GM21737 (cell line): ENCODE measurements around the gene SCIN.
A peak's percentile ranks its signal among the peaks of the same experiment; 100 is the strongest.

ENCODE experiments used
- ATAC-seq: cut with Tn5 transposase; IDR thresholded peaks from one replicate; pipeline ENCODE4 v1.9.1; 2021; ENCODE audit warnings: mild to moderate bottlenecking, moderate library complexity; ENCODE audit not compliant: unreplicated experiment

The SCIN gene

DNA sequence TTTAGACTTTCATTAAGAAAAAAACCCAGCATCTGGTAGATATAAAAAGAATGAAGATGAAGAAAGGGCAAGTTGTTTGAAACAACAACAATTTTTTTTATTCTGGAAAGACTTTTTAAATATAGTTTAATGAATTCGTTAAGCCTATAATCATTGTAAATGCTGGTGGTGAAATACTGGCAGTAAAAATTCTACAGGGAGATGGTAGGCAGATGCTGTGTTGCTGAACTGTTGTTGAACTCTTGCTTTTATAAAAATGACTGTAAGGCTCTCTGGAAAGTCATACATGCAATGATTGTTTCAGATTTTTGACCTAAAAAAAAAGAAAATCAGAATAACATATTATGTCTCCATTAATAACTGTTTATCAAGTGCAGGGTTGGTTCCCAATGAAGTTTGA, 39.0 kb downstream of the SCIN start:
- no peak for ATAC-seq

DNA sequence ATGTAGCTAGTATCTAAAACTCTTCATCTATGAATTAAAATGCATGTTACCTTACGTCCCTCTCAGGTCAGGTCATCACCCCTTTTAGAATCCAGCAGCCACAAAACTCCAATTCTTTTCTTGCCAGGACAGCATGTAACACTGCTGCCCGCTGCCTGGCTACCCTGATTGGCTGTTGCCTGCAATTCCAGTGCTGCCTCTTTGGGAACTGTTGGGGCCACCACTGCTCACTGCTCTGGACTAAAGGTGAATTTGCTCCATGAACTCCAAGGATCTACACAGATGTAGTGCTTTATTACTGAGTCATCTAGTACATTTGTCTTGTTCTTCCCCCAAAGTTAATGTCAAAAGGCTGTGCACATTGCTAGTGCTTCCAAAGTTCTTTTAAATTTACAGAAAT, 40.4 kb downstream of the SCIN start:
- no peak for ATAC-seq

DNA sequence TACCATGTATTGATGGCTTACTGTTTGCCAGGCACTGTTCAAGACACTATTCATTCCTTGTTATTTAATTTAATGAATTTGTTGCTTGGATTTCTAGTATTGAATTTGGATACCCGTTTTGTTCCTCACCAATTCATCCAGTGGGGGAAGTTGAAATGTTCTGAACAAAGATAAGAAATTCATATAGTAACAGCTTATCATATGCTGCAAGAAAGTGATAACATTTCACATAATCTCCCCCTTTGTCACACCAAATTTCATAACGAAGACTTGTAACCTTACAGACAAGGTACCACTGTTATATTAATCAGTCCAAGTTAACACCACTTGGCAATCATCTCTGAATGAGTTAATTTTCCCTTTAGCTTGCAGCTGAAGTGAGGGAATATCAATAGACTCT, 42.1 kb downstream of the SCIN start:
- no peak for ATAC-seq

DNA sequence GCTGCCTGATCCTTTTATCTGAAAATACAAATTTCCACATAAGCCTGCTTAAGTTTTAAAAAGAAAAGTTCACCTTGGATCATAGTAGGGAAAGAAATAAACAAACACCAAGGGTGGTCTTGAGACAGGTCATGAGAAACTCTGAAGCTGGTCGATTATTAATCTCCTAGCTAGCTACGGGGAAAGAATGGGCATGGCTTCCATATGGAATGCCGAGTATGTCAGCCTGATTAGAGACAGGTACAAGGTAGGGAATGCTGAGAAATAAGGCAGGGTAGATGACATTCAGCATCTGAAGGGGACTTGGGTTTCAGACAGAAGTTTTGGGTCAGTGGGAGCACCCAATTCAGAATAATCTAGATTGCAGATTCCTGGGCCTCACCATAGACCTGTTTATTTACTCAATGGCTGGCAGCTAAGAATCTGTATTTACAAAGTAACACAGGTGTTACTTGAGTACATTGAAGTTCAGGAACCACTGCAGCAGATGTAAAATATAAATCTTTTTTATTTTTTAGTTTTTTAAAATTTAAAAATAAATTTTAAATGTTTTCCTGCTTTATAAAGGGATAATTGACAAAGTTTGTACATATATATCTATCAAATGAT, 49.0 kb downstream of the SCIN start:
- no peak for ATAC-seq

DNA sequence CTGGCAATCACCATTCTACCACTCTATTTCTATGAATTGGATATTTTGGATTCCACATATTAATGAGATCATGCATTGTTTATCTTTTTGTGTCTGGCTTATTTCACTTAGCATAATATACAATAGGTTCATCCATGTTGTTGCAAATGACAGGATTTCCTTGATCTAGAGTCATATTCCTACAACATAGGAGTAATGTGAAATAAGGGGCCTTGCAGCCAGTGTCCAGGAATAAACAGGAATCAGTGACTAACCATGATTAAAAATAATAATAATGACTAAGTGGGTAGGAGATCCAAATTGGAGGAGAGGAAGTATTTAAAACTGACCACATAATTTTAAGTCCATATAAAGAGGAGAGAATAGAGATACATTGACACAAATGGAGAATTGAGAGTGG, 49.9 kb downstream of the SCIN start:
- no peak for ATAC-seq

DNA sequence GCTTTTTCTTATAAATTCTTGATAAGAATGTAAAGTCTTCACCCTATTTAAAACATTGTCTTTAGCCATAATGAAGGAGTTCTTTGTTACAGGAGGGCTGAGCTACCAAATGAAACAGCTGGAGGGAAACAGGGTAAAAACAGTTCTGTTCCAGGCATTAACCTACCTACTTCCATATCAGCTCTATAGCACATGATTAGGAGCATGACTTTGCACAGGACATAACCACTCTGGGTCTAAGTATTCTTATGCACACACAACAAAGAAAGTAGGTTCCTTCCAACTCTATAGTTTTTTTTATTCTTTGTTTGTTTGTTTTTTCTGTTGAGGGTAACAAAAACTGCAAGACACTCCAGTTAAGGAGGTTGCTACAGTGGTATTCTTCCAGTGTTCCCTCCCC, 52.7 kb downstream of the SCIN start:
- no peak for ATAC-seq

DNA sequence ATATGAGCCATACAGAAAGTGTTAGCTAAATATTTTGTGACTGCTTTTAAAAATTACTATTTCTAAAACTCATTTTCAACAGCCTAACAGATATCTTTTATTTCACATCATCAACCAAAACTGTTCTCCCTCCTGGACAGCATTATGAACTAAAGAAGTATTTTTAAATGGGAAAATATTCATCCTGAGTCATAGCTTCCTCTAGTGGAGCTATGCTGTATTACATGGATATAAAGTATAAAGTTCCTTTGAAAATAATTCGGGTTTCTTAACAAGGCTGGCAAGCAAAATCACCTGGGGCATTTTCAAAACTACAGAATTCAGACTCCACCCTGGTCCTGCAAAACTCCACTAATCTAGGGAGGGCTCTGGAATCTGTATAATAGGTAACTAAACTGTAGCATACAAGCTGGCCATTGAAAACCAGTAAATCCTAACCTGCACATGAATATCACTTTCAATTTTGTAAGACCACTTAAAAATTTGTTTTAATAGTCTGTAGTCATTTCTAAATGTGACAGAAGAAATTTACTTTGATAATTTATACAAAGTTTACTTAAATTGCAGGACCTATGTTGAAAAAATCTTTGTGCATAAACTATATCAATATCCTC, 53.5 kb downstream of the SCIN start:
- no peak for ATAC-seq

DNA sequence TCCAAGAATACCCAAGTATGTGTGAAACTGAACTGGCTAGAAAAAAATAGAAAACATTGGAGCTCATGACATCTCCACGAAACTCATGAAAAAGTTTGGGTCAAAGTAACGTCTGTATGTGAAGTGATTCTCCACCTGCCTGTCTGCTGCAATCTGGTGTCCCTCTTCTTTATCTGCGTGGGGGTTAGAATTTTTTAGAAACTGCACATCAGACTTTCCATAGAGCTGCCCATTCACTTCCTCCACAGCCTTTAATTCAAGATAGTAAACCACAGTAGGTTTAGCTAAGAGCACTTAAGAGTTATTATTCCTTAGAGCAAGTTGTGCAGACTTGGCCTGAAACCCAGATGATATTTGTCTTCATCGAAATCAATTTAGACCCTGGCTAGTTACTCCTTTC, 55.3 kb downstream of the SCIN start:
- no peak for ATAC-seq

DNA sequence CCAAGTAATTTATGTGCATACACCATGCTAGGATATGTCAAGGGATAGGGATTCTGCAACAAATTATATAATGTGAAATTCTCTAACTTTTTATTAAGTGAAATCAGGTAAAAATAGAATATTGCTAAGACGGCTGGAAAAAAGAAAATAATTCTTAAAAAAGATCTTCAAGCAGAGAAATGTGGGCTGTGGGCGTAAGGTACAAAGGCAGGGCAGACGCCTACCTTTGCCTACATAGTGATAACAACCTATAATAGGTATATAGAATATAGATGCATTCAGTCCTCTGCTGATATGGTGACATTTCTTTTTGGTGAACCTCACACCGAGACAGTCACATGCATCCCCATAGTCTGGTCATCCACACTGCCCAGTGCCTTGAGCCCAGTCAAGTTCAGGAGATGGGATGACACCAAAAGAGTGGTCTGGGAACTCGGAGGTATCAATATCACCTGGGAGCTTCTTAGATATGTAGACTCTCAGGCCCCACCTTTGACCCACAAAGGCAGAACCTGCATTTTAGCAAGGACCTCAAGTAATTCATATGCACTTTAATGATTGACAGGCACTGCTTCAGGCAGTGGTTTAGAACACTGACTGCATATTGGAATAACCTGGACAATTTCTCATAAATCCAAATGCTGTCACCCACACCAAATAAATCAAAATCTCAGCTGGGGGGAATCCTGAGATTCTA, 59.4 kb downstream of the SCIN start:
- ATAC-seq, result no peak

DNA sequence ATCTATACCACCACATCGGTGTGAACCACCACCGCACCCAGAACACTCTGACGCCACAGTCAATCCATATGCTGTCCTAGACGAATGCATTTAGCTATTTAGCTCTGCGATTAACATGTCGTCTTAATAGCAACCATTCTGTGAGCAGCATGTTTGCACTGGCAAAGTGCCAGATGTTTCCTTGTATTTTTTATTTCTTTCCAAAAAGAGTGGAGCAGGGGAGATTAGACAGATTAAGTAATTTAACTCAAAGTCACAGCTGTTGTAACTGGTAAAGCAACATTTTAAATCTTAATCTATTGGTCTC, 59.9 kb downstream of the SCIN start:
- ATAC-seq, result no peak

DNA sequence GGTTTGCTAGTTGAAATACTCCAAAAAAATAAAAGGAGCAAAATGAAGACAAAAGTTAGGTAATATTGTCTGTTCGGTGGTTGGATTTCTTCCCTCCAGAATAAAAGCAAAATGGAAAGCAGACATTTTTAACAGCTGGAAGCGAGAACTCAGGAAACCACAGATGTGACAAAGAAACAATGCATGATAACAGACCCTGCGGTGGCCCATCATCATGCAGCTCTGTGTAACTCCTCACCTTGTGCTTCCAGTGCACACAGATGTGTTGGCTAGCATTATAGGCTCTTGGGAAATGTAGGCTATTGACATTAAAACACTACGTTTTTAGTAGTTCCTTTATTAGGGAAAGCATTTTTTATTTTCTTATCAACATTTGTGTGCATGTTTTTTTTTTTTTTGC, 63.1 kb downstream of the SCIN start:
- ATAC-seq, result no peak

DNA sequence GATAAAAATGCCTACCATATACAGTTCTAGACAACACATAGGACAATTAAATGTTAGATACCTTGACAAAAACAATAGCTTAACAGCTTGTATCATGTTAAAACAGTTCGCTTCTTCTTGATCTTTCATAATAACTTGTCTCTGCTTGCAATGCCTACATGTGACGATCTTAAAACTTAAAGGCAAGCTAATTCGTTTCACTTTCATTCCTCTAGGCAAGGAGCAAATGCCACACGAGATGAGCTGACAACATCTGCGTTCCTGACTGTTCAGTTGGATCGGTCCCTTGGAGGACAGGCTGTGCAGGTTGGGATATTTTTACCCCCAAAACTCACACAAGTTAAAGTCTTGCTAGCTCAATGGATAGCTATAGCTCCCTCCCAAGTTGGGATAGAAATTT, 65.3 kb downstream of the SCIN start:
- peak; percentile 67 for ATAC-seq

DNA sequence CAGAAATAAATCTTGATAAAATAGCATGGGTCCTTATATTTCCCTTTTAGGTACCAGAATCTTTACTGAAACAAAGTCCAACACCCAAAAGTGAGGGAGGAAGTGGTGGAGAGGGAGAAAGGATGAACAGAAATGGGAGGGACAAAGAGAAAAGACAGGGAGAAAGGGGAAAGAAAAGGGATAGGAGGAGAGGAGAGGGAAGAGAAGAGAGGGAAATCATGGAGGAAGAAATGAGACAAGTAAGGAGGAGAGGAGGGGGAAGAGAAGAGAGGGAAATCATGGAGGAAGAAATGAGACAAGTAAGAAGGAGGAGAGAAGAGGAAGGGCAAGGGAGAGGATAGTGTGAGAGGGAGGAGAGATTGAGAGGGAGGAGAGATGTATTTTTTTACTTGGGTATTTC, 66.8 kb downstream of the SCIN start:
- no peak for ATAC-seq

DNA sequence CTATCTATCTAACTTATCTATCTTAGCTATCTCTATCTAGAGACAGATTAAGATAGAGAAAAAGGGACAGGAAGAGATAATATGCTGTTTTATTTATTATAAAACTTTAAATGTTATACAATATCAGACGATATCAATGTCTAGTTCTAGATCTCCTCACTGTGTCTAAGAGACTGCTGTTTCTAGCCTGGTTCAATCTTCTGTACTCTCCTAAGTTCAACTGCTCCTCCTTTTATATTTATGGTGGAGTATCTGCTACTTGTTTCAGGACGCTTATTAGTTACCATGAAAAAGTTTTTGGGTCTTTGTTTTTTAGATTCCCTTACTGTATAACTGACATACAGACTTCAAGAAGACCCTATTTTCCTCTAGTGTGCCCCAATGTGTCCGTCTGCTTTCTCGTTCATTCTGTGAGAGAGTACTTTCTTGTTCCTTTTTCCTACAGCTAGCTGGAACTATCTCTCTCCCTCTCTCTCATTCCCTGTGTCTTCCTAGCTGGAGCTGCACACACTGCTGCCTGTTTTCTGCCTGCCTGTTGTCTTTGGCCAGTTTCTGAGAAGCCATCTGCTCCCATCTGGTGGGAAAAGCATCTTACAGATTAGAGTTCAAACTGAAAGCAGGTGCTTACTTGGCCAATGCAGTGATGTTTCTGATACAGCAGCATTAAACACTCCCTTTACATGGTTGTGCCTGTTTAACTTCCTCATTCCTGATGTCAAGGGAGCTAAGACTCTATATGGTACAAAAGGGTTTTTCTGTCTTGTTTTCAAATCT, 67.5 kb downstream of the SCIN start:
- ATAC-seq, result peak; percentile 58

DNA sequence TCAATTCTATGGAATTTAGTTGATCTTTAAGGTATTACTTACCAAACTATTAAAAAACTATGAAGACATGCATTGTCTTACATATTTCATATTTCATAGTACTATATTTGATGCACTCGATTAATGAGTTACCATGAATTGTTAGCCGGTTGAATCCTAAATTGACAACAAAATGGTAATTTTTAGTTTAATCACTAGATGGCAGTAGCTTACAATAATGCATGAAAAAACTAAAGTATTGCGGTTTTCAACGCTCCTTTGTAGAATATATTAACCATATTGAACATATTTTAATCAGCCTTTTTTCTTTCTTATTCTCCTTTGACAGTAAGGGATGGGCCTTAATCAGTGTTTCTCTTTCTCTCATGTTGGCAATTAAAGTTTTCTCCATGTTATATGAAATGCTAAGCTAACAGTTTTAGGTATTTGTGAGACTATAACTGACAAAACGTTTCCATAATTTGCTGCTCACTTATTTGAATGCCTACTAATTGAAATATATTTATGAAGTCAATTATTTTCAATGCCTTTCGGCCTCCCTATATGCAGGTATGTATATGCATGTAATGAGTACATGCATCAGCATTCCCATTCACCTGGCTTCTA, 68.4 kb downstream of the SCIN start:
- ATAC-seq, result no peak

DNA sequence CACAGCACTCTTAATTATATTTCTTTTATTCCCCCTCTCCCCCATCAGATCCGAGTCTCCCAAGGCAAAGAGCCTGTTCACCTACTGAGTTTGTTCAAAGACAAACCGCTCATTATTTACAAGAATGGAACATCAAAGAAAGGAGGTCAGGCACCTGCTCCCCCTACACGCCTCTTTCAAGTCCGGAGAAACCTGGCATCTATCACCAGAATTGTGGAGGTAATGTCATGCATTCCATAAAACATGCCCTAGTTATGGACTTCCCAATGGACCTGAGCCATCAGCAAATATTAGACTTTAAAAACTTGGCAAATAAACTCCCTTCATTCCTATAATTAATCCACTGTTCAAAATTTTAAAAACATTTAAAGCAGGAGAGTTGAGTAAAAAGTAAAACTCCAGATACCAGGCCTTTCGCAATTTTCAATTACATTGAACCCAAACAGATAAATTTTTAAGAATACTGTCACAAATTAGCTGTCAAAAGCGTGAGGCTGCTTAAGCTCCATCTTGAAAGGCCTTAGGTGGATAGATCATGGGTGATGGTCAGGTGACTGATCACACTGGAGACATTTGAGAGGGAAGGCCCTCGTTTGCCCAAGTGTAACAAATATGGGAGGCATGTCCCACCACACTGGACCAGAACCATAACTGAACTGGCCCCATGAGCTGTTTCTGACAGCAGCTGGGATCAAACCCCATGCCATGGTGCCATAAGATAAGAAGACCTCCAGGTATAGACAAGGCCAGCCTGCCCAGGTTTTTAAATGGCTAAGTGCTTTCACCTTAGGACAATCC, 70.0 kb downstream of the SCIN start:
- no peak for ATAC-seq

DNA sequence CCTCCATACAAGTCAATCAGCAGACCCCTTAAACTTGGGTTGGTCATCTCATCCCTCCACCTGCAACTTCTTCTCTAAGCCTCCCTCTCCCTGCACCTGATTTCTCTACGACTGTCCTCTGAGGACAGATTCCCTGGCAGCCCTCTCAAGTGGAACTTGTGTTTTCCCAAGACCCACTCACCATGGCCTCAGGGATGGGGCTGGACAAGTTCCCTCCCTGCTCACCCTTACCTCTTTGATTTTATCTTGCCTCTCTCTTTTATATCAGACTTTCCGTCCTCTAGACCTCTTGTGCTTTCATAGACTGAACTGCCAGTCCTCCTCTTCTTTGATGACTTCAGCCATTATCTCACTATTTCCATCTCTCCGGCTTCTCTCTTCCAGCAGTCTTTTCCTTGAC, 70.7 kb downstream of the SCIN start:
- ATAC-seq, result no peak

DNA sequence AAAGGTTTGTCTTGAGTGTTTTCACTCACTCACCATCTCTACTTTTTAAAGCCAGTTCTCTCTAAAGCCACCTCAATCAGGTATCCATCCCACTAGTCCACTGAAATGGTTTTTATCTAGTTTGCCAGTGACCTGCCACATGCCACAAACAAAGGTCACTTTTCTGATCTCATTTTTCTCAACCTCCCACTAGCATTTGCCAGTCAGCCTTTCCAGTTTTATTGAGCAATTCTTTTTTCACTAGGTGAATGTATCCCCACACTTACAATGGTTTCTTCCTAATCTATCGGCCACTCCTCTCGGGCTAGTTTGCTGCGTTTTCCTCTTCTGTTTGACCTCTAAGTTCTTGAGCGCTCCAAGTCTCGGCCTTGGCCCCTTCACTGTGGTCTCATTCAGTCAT, 72.0 kb downstream of the SCIN start:
- ATAC-seq, result no peak

DNA sequence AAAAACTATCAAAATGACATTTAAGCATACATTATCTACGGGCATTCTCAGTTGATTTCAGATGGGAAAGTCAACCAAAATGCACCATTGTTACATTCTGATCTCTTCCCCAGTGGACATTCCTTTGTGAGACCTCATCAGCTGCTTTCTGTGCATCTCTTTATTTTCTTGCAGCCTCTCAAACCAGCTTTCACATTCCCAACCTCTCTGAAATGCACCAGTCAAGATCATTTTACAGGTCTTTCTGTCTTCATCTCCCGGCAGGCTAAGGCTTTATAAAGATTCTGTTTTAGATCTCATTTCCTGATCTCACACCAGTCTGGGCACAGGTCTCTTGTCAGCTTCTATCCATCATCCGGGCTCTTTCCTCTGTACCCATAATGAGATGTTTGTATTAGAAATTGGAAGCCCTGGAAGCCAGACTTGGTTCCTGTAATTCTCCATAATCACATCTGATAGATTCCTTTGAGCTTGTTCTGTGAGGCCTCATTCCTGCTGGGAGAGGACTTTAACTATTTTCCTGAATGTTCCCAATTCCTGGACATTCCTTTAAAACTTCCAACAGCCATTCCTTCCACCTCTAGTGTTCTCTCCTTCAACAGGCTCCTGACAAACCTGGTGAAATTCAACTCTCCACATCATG, 72.6 kb downstream of the SCIN start:
- no peak for ATAC-seq

DNA sequence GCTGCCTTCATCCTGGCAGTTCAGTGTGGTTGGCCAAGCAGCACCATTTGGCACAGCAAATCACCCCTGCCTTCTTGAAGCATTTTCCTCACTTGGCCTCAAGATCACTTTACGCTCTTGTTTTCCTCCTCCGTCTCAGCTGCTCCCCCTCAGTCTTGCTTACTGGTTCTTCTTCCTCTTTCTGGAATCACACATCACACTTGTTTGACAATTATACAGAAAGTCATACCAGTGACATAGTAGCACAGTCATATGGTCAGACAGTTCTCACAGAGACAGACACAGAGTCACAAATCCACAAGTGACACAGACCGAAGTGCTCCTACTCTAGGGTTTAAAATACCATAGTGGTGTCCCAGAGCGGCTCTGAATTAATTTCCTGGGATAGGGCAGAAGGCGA, 73.1 kb downstream of the SCIN start:
- ATAC-seq, result no peak
